Measurements from ENCODE around the gene AGBL4. TPM values are rescaled to one million over a fixed set of nuclear protein-coding genes. Genes with fewer than 3 reads are reported as not detected.

Gene AGBL4
- total and polyA plus RNA-seq, 2 of the 13 experiments (the other 11 are each of a cell fraction or from before 2014, with no cell fraction given): not detected

DNA sequence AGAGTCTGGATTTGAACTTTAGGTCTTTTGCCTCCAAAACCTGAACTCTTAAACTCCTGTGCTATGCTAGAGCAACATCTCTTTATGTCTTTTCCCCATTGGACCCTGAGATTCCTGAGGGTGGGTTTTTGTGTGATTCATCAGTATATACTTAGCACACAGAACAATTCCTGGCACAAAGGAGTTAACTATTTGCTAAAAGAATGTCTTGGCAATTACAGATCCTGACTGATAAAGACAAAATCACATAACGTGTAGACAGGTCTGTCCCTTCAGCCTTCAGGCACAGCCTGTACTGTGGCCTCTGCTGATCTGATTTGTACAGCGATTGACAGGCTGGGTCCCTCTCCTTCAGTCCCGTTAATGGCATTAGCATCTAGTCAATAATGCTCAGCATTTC lies 1084.7 kb downstream of the AGBL4 start (continued):
- TF ChIP-seq, protein P1, sequence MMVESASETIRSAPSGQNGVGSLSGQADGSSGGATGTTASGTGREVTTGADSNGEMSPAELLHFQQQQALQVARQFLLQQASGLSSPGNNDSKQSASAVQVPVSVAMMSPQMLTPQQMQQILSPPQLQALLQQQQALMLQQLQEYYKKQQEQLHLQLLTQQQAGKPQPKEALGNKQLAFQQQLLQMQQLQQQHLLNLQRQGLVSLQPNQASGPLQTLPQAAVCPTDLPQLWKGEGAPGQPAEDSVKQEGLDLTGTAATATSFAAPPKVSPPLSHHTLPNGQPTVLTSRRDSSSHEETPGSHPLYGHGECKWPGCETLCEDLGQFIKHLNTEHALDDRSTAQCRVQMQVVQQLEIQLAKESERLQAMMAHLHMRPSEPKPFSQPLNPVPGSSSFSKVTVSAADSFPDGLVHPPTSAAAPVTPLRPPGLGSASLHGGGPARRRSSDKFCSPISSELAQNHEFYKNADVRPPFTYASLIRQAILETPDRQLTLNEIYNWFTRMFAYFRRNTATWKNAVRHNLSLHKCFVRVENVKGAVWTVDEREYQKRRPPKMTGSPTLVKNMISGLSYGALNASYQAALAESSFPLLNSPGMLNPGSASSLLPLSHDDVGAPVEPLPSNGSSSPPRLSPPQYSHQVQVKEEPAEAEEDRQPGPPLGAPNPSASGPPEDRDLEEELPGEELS (CRISPR knock-in tag; IDR thresholded peaks at IDR 0.05): no peak
- no peak for TF ChIP-seq CENPX (CRISPR knock-in tag; IDR thresholded peaks at IDR 0.05)
- TF ChIP-seq ZFP36 (IDR thresholded peaks at IDR 0.05; ENCODE audit: borderline replicate concordance, low read depth, low read length, partially characterized antibody): no peak
- no peak for TF ChIP-seq ZBTB34 (CRISPR knock-in tag; IDR thresholded peaks at IDR 0.05)
- no peak for TF ChIP-seq FOXA3 (CRISPR knock-in tag; IDR thresholded peaks at IDR 0.05)
- no peak for TF ChIP-seq NFKBIZ (CRISPR knock-in tag; IDR thresholded peaks at IDR 0.05)
- no peak for TF ChIP-seq KAT7 (CRISPR knock-in tag; IDR thresholded peaks at IDR 0.05; ENCODE audit: borderline replicate concordance)
- TF ChIP-seq ZMAT3 (CRISPR knock-in tag; conservative IDR thresholded peaks at IDR 0.05): no peak

DNA sequence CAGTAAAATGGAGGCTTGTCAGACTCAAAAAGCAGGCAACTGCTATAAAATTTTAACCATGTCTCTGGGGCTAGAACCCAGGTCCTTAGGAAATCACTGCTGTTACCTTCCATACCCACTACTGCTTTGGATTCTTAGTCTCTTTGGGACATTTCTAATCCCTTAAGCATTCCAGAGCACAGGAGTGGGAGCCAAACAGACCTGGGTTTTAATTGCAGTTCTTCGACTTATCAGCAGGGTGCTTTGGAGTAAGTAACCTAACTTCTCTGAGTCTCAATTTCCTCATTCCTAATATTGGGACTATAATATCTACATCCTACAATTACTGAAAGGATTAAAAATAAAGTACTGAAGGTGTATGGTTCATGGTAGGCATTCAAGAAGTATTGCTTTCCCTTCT lies 1086.0 kb downstream of the AGBL4 start:
- intact Hi-C loops (cut with micrococcal nuclease; ENCODE audit: unreplicated experiment): no loop called here
- H3K4me3 ChIP-seq (replicated peaks in 1 of 3; ENCODE audit: insufficient read depth in 1 of 3, low read depth in 2 of 3, low read length in 3 of 3): no peak overlapping the region
- H3K9me3 ChIP-seq (ENCODE audit: low read length): peaks cover 52% of the 10 kb centered on the region
- H3K9ac ChIP-seq (ENCODE audit: insufficient read depth, low read depth, low read length): no peak overlapping the region
- H3K79me2 ChIP-seq (ENCODE audit: insufficient read depth, low read length): no peaks in the 10 kb centered on the region
- FAIRE-seq (no peak), ATAC-seq (no peak), DNase-seq (ENCODE audit: low spot score) (no peak)
- in situ Hi-C loops (cut with HindIII; ENCODE audit: extremely low pct_ligation_motif_present, low pct_unique_long_range_greater_than_20kb): no loop called here
- H3K27ac ChIP-seq (ENCODE audit: extremely low read length, insufficient read depth, low read length): no peak overlapping the region
- ChIA-PET POLR2A (no interaction called here), CTCF (ENCODE audit: low intra/inter-chr PET ratio, low total read pairs) (no interaction called here)
- 75% methylated on average over 1 of the region's 1 CpG for WGBS (ENCODE audit: low lambda C conversion rate)
- no peaks in the 10 kb centered on the region for H4K20me1 ChIP-seq (ENCODE audit: insufficient read depth, low read length)
- H3K27me3 ChIP-seq (ENCODE audit: control insufficient read depth in 1 of 2, insufficient read depth in 2 of 2, low read length in 2 of 2): no peaks in the 10 kb centered on the region
- no TSS peak for BruUV-seq (replicated peaks)
- H3K4me2 ChIP-seq (ENCODE audit: low read depth, low read length): no peak overlapping the region
- no peak overlapping the region for H2AFZ ChIP-seq (ENCODE audit: low read length)
- no peaks in the 10 kb centered on the region for H3K36me3 ChIP-seq (replicated peaks in 1 of 2; ENCODE audit: control insufficient read depth in 1 of 2, insufficient read depth in 2 of 2, low read length in 2 of 2)
- no peaks in the 10 kb centered on the region for H3K4me1 ChIP-seq (ENCODE audit: insufficient read depth, low read length)
- TF ChIP-seq ZSCAN12 (CRISPR knock-in tag; IDR thresholded peaks at IDR 0.05) (no peak), TRIM24 (CRISPR knock-in tag; IDR thresholded peaks at IDR 0.05) (no peak), NFAT5 (CRISPR knock-in tag; IDR thresholded peaks at IDR 0.05) (no peak), ZNF329 (CRISPR knock-in tag; IDR thresholded peaks at IDR 0.05; ENCODE audit: low read depth) (no peak), ZNF850 (CRISPR knock-in tag; conservative IDR thresholded peaks at IDR 0.05) (no peak), PHF20 (CRISPR knock-in tag; IDR thresholded peaks at IDR 0.05) (no peak), HOXA5 (CRISPR knock-in tag; IDR thresholded peaks at IDR 0.05) (no peak)
- TF ChIP-seq, protein P2, sequence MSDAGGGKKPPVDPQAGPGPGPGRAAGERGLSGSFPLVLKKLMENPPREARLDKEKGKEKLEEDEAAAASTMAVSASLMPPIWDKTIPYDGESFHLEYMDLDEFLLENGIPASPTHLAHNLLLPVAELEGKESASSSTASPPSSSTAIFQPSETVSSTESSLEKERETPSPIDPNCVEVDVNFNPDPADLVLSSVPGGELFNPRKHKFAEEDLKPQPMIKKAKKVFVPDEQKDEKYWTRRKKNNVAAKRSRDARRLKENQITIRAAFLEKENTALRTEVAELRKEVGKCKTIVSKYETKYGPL (CRISPR knock-in tag; IDR thresholded peaks at IDR 0.05): no peak
